Measurements from ENCODE around the gene FIGN.

Gene FIGN

GRCh38 chr2:163558251-163559021 is 177.4 kb downstream of the FIGN start:
- no peak for DNase-seq (ENCODE audit: low read depth in 2 of 2)

GRCh38 chr2:163556511-163556910 is 179.3 kb downstream of the FIGN start:
- no peak for DNase-seq (ENCODE audit: low read depth in 2 of 2)

GRCh38 chr2:163554864-163555263 is 180.9 kb downstream of the FIGN start:
- no peak for DNase-seq (ENCODE audit: low read depth in 2 of 2)

GRCh38 chr2:163553601-163554000 is 182.2 kb downstream of the FIGN start:
- DNase-seq (ENCODE audit: low read depth in 2 of 2): no peak

- no peak for DNase-seq (ENCODE audit: low read depth in 2 of 2)
These were observed 183.1 kb downstream of the FIGN start for GRCh38 chr2:163552758-163553157.

GRCh38 chr2:163551616-163552373 is 184.0 kb downstream of the FIGN start:
- no peak for DNase-seq (ENCODE audit: low read depth in 2 of 2)

- DNase-seq (ENCODE audit: low read depth in 2 of 2): no peak
These were observed 186.8 kb downstream of the FIGN start for GRCh38 chr2:163548970-163549369.

Measured in stimulated activated CD8-positive, alpha-beta memory T cell treated with anti-CD3 and anti-CD28 coated beads, Interleukin-7, amount 100 ng/mL, for 1 hour (primary cell).